GM10266 (cell line): ENCODE measurements around the gene ANAPC2.
A peak's percentile ranks its signal among the peaks of the same experiment; 100 is the strongest.

Experiments
- DNase-seq: peaks from one replicate; pipeline ENCODE4 v3.0.0; 2012; ENCODE audit errors: extremely low spot score
- CTCF ChIP-seq: IDR thresholded peaks from 2 replicates; pipeline ENCODE4 v1.5.1; 2012; ENCODE audit warnings: mild to moderate bottlenecking, low read depth; ENCODE audit not compliant: control insufficient read depth, insufficient read depth; ENCODE audit errors: missing control alignments

The ANAPC2 gene, protein sequence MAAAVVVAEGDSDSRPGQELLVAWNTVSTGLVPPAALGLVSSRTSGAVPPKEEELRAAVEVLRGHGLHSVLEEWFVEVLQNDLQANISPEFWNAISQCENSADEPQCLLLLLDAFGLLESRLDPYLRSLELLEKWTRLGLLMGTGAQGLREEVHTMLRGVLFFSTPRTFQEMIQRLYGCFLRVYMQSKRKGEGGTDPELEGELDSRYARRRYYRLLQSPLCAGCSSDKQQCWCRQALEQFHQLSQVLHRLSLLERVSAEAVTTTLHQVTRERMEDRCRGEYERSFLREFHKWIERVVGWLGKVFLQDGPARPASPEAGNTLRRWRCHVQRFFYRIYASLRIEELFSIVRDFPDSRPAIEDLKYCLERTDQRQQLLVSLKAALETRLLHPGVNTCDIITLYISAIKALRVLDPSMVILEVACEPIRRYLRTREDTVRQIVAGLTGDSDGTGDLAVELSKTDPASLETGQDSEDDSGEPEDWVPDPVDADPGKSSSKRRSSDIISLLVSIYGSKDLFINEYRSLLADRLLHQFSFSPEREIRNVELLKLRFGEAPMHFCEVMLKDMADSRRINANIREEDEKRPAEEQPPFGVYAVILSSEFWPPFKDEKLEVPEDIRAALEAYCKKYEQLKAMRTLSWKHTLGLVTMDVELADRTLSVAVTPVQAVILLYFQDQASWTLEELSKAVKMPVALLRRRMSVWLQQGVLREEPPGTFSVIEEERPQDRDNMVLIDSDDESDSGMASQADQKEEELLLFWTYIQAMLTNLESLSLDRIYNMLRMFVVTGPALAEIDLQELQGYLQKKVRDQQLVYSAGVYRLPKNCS

DNA sequence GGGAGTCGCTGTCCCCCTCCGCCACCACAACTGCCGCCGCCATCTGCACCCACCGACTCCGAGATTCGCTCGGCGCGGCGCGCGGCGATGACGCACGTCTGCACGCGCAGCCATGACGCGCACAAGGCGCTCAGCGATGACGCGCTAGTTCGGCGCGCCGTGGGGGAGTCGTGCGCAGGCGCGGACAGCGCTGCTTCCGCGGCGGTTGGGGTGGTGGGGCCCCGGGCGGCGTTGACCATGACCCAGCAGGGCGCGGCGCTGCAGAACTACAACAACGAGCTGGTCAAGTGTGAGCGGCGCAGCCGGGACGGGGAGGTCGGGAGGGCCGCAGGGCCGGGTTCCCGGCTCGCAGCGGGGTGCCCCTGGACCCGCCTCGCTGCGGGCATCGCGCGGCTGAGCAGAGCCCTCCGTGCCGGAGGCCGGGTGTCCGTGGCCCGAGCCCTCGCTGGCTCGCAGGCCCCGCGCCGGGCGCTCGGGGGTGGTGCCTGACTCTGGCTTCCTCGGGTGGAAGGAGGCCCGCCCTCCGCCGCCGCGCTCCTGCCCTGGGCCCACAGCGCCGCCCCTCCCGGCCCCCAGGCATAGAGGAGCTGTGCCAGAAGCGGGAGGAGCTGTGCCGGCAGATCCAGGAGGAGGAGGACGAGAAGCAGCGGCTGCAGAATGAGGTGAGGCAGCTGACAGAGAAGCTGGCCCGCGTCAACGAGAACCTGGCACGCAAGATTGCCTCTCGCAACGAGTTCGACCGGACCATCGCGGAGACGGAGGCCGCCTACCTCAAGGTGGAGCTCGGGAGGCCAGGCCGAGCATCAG is at the start of gene ANAPC2, which contains the start of gene SSNA1:
Gene ANAPC2 (minus strand): TSS at position 71 of the 807 bp plus-strand sequence. CDS start 28 bp downstream, at position 43.
Gene SSNA1 (plus strand): TSS at position 187 of the 807 bp plus-strand sequence. CDS start 51 bp downstream, at position 238.
- peak; percentile 98 for DNase-seq

GRCh38 chr9:137236936-137237421 is 48.6 kb upstream of the ANAPC2 start:
- no peak for DNase-seq
- no peak for TF ChIP-seq CTCF

More for the DNA sequence above, at the start of gene ANAPC2, which contains the start of gene SSNA1:
- peak; percentile 59 for TF ChIP-seq CTCF

- DNase-seq = peak; percentile 98
Observed at GRCh38 chr9:137236238-137236935, 48.0 kb upstream of the ANAPC2 start.

DNA sequence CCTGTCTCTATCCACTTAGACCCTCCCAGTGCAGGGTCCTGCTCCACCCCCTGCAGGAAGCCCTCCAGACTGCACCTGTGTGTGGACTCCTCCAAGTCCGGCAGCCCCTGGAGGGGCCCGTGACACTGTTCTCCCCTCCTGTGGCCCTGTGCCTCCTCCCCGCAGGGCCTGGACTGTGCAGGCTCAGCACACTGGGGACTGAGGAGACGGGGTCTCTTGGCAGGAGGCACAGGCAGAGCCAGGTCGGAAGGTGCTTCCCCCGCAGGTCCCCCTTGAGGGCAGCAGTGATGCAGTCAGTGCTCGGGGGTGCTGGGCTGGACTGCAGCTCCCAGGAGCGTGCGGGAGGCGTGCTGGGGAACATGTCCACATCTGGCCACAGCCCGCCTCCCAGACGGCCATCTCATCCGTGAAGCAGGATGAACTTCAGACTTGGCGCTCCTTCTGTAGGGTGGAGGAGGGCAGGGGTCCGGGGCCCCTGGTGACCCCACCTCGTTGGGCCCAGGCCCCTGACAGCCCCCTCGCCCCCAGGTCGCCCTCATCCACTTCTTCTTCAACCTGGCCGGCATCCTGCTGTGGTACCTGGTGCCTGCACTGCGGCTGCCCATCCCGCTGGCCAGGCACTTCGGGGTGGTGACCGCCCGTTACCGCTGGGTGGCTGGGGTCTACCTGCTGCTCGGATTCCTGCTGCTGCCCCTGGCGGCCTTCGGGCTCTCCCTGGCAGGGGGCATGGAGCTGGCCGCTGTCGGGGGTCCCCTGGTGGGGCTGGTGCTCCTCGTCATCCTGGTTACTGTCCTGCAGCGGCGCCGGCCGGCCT is 47.3 kb upstream of the ANAPC2 start:
- DNase-seq = no peak
- TF ChIP-seq CTCF = no peak

More at GRCh38 chr9:137236238-137236935, 48.0 kb upstream of the ANAPC2 start:
- TF ChIP-seq CTCF = peak; percentile 99

- TF ChIP-seq CTCF = no peak
- DNase-seq = no peak
Observed at GRCh38 chr9:137234758-137235423, 46.5 kb upstream of the ANAPC2 start.
